IMR-90 (cell line): ENCODE results near the gene AOC2. TPM values are rescaled to one million over a fixed set of nuclear protein-coding genes. Genes with fewer than 3 reads are reported as not detected.
A peak's percentile ranks its signal among the peaks of the same experiment; 100 is the strongest.

Experiments
- ATAC-seq: fragments of 200-7000 bp; cut with Tn5 transposase; 2 replicates; pipeline ENCODE4 v1.9.1; 2020; ENCODE audit warnings: low read depth, mild to moderate bottlenecking, moderate library complexity
- BruUV-seq: library from RNA; stranded (reverse); fragments of 400-500 nt; replicated peaks from 2 replicates; lab custom pipeline; 2021; lab: Mats Ljungman, UMichigan
- CTCF ChIA-PET: fragments of 300-600 bp; formaldehyde crosslinking; extraction: SDS; loops from one replicate; lab custom pipeline; 2021; ENCODE audit warnings: antibody characterized with exemption; lab: Yijun Ruan, JAX
- POLR2A ChIA-PET: fragments of 300-600 bp; sonication (Branson Sonifier 250); formaldehyde crosslinking; loops from one replicate; lab custom pipeline; 2022; ENCODE audit warnings: antibody characterized with exemption; ENCODE audit not compliant: unreplicated experiment; lab: Charles Lee
- DNase-seq: peaks from one replicate; pipeline ENCODE4 v3.0.0; 2013
- H2AFZ ChIP-seq: replicated peaks from 2 replicates; pipeline ENCODE3; 2013; ENCODE audit warnings: low read length, mild to moderate bottlenecking; ENCODE audit not compliant: poor library complexity
- H2AK5ac ChIP-seq: 2 replicates; pipeline ENCODE4 v1.6.1; 2013; ENCODE audit warnings: low read depth, low read length, inconsistent platforms
- H2AK9ac ChIP-seq: replicated peaks from 2 replicates; pipeline ENCODE3; 2013; ENCODE audit warnings: mild to moderate bottlenecking, low read depth, low read length, moderate library complexity; ENCODE audit not compliant: poor library complexity
- H2BK120ac ChIP-seq: 2 replicates; pipeline ENCODE4 v1.6.1; 2013; ENCODE audit warnings: low read depth, low read length, inconsistent platforms
- H2BK15ac ChIP-seq: 3 replicates; pipeline ENCODE4 v1.6.1; 2013; ENCODE audit warnings: low read depth, low read length, inconsistent platforms
- H2BK20ac ChIP-seq: 2 replicates; pipeline ENCODE4 v1.6.1; 2013; ENCODE audit warnings: low read depth, mild to moderate bottlenecking, inconsistent platforms, low read length, moderate library complexity
- H2BK5ac ChIP-seq: 2 replicates; pipeline ENCODE4 v1.6.1; 2013; ENCODE audit warnings: mild to moderate bottlenecking, low read depth, low read length, inconsistent platforms; ENCODE audit not compliant: poor library complexity, severe bottlenecking
- H3K14ac ChIP-seq: replicated peaks from 2 replicates; pipeline ENCODE4 v1.6.1; 2013; ENCODE audit warnings: low read depth, low read length, inconsistent platforms
- H3K18ac ChIP-seq: 2 replicates; pipeline ENCODE4 v1.6.1; 2013; ENCODE audit warnings: low read depth, low read length, control low read depth
- H3K23ac ChIP-seq: 2 replicates; pipeline ENCODE4 v1.6.1; 2013; ENCODE audit warnings: low read depth, low read length, inconsistent platforms
- H3K27ac ChIP-seq: 2 replicates; pipeline ENCODE4 v1.5.1; 2013; ENCODE audit warnings: mild to moderate bottlenecking, control low read depth, low read length; ENCODE audit not compliant: insufficient read depth
- H3K27me3 ChIP-seq: 2 replicates; pipeline ENCODE4 v1.6.1; 2013; ENCODE audit warnings: low read length; ENCODE audit not compliant: control insufficient read depth, insufficient read depth
- H3K36me3 ChIP-seq: 2 replicates; pipeline ENCODE4 v1.6.1; 2013; ENCODE audit warnings: low read length, mixed read lengths; ENCODE audit not compliant: control insufficient read depth, insufficient read depth
- H3K4ac ChIP-seq: 2 replicates; pipeline ENCODE4 v1.6.1; 2013; ENCODE audit warnings: low read depth, low read length, inconsistent platforms
- H3K4me1 ChIP-seq: 2 replicates; pipeline ENCODE4 v1.6.1; 2013; ENCODE audit warnings: low read length, mixed read lengths; ENCODE audit not compliant: control insufficient read depth, insufficient read depth
- H3K4me2 ChIP-seq: 2 replicates; pipeline ENCODE4 v1.6.1; 2013; ENCODE audit warnings: low read depth, mild to moderate bottlenecking, control low read depth, low read length, moderate library complexity
- H3K4me3 ChIP-seq: 2 replicates; pipeline ENCODE4 v1.5.1; 2013; ENCODE audit warnings: low read depth, mild to moderate bottlenecking, control low read depth, low read length, moderate library complexity; ENCODE audit not compliant: insufficient read depth
- H3K56ac ChIP-seq: 2 replicates; pipeline ENCODE4 v1.6.1; 2013; ENCODE audit warnings: low read length, inconsistent platforms; ENCODE audit not compliant: insufficient read depth; ENCODE audit errors: extremely low read depth
- H3K79me1 ChIP-seq, 2 experiments: 2 replicates each; pipeline ENCODE4 v1.6.1; 2013; ENCODE audit warnings: low read length in 2 of 2, inconsistent platforms in 1 of 2, low read depth in 1 of 2
- H3K9ac ChIP-seq: 2 replicates; pipeline ENCODE4 v1.6.1; 2013; ENCODE audit warnings: low read depth, low read length, control low read depth
- H3K9me1 ChIP-seq: 2 replicates; pipeline ENCODE4 v1.6.1; 2013; ENCODE audit warnings: low read length, inconsistent platforms; ENCODE audit not compliant: insufficient read depth
- H3K9me3 ChIP-seq: 2 replicates; pipeline ENCODE4 v1.6.1; 2013; ENCODE audit warnings: low read length; ENCODE audit not compliant: control insufficient read depth, insufficient read depth
- H4K20me1 ChIP-seq: 2 replicates; pipeline ENCODE4 v1.6.1; 2013; ENCODE audit warnings: low read length, inconsistent platforms; ENCODE audit not compliant: insufficient read depth
- H4K5ac ChIP-seq: 2 replicates; pipeline ENCODE4 v1.6.1; 2013; ENCODE audit warnings: mild to moderate bottlenecking, low read depth, low read length, control low read depth
- H4K8ac ChIP-seq, 2 experiments: 2 replicates each; pipeline ENCODE4 v1.6.1; 2013; ENCODE audit warnings: low read depth in 2 of 2, low read length in 2 of 2, control low read depth in 1 of 2, inconsistent platforms in 1 of 2
- H4K91ac ChIP-seq: 2 replicates; pipeline ENCODE4 v1.6.1; 2013; ENCODE audit warnings: low read depth, low read length, inconsistent platforms; ENCODE audit not compliant: insufficient read depth
- FOS ChIP-seq: fragments of 150-350 bp; IDR thresholded peaks from 2 replicates; pipeline ENCODE4 v1.6.1; 2016; ENCODE audit warnings: low read depth, low read length
- MAZ ChIP-seq: IDR thresholded peaks from 2 replicates; pipeline ENCODE4 v1.6.1; 2012; ENCODE audit warnings: low read depth, mild to moderate bottlenecking, low read length, improper control_type of control experiment, moderate library complexity, borderline replicate concordance
- MXI1 ChIP-seq: IDR thresholded peaks from 2 replicates; pipeline ENCODE4 v1.6.1; 2012; ENCODE audit warnings: low read depth, mild to moderate bottlenecking, low read length, moderate library complexity, borderline replicate concordance
- WGBS, 2 experiments: methylation state at CpG; one replicate each; pipeline versions ENCODE4 v1.1.5 to v1.1.7; 2013; ENCODE audit warnings: missing lambda C conversion rate in 2 of 2; ENCODE audit not compliant: insufficient read length in 1 of 2; ENCODE audit errors: extremely low coverage in 2 of 2; 5-methylcytosine and 5-hydroxymethylcytosine counted together
- dilution Hi-C: fragments of 300-500 bp; cut with HindIII; formaldehyde crosslinking; loops from one replicate; pipeline ENCODE4 v1.14.3; 2018; ENCODE audit warnings: low sequenced_read_pairs; ENCODE audit not compliant: unreplicated experiment
- in situ Hi-C: fragments of 300-500 bp; cut with MboI; formaldehyde crosslinking; loops from 3 replicates; pipeline ENCODE4 v1.14.3; 2019; ENCODE audit warnings: low sequenced_read_pairs, inconsistent platforms, mixed read lengths
- intact Hi-C: fragments of 100-400 bp; cut with micrococcal nuclease; formaldehyde crosslinking; loops from 2 replicates; pipeline ENCODE4 v1.10.0; 2022
- polyA plus RNA-seq, 3 experiments: library from polyadenylated mRNA; depleted of rRNA; stranded (reverse); fragments of >200 nt; gene quantifications; 2 replicates each; pipeline ENCODE4 v1.2.3, GENCODE V29; 2012; ENCODE audit warnings: low replicate concordance in 1 of 3
- total RNA-seq: library from RNA; depleted of rRNA; stranded (reverse); fragments of >200 nt; gene quantifications from 2 replicates; pipeline ENCODE4 v1.2.3, GENCODE V29; 2012
- TF ChIP-seq, protein P1 (sequence below): fragments of 150-350 bp; IDR thresholded peaks from 2 replicates; pipeline ENCODE4 v1.6.1; 2017; ENCODE audit warnings: mild to moderate bottlenecking, antibody characterized with exemption, low read length, low read depth
- TF ChIP-seq, protein P2 (sequence below): fragments of 150-350 bp; IDR thresholded peaks from 2 replicates; pipeline ENCODE4 v1.6.1; 2016; ENCODE audit warnings: low read depth, mild to moderate bottlenecking, low read length, moderate library complexity, borderline replicate concordance

Gene AOC2
- total and polyA plus RNA-seq, 2 of the 4 experiments (the other 2 are of a cell fraction) = 0.36 to 0.41 TPM

DNA sequence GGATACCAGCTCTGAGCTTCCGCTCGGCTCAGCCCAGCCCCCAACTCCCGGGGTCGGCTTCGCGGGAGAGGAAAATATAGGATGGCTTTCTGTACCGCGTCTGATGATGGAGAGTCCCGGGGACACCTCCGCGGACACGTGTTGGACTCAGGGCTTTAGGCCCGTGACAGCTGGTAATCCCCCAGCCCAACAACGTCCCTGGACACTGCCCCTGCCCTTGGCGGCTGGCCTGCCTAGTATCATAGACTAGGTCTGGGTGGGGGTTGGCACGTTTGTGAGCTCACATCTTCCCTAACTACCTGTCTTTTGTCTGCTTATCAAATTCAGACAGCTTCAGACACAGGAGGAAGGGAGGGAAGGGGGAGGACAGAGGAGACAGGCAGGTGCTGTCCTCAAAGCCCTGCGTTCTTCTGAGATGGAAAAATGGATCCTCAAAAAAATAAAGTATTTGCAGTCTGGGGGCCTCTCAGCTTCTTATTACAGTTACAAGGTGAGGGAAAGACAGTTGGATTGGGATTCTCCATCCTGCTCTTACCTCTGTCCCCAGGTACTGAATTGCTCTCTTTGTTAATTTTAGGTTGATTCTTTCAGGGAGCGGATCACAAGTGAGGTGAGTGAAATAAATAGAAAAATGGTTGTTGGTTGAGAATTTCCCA is 10.5 kb upstream of the AOC2 start:
- no TSS peak for BruUV-seq
- dilution Hi-C loops = no loop called here
- CTCF ChIA-PET = interaction anchor here (1.3 kb wide), 1 partner anchor 10 kb away, joined by 3 read pairs; the partner anchor contains the start of gene BECN1
- Histone ChIP-seq H3K27ac (peak overlapping the region; percentile 81), H3K36me3 (peaks cover 24% of the 10 kb centered on the region), H3K4ac (peak overlapping the region; percentile 81), H2BK5ac (peak overlapping the region; percentile 51), H3K79me1 (peaks cover 38 to 59% of the 10 kb centered on the region in 2 experiments), H3K56ac (peak overlapping the region; percentile 59), H3K9ac (peak overlapping the region; percentile 83), H2BK15ac (no peak overlapping the region), H3K9me3 (no peaks in the 10 kb centered on the region), H2BK20ac (no peak overlapping the region), H3K4me1 (0 out of 2 replicates have a peak, but pooled peaks cover 3% of the 10 kb centered on the region), H4K8ac (peak overlapping the region; percentile 84 to 100), H4K20me1 (peaks cover 4% of the 10 kb centered on the region; the same call in 1 of the 2 replicates), H2AFZ (peak overlapping the region; percentile 96), H2AK9ac (peak overlapping the region; percentile 84), H3K27me3 (no peaks in the 10 kb centered on the region), H4K91ac (peak overlapping the region; percentile 62), H2BK120ac (no peak overlapping the region), H4K5ac (peak overlapping the region; percentile 53), H3K14ac (peak overlapping the region; percentile 77), H3K18ac (no peak overlapping the region), H3K4me3 (peak overlapping the region; percentile 83), H3K9me1 (no peaks in the 10 kb centered on the region), H2AK5ac (peak overlapping the region; percentile 59), H3K23ac (peak overlapping the region; percentile 54), H3K4me2 (peak overlapping the region; percentile 100)
- POLR2A ChIA-PET = interaction anchor here (1.0 kb wide), 1 partner anchor 10 kb away, joined by 4 read pairs; the partner anchor contains the start of gene BECN1
- ATAC-seq (no peak; the same call in none of the 2 replicates), DNase-seq (no peak)
- TF ChIP-seq, protein P1, sequence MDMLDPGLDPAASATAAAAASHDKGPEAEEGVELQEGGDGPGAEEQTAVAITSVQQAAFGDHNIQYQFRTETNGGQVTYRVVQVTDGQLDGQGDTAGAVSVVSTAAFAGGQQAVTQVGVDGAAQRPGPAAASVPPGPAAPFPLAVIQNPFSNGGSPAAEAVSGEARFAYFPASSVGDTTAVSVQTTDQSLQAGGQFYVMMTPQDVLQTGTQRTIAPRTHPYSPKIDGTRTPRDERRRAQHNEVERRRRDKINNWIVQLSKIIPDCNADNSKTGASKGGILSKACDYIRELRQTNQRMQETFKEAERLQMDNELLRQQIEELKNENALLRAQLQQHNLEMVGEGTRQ = peak; percentile 2; the same call in 1 of the 2 replicates
- TF ChIP-seq FOS = no peak
- peak; percentile 35; the same call in 1 of the 2 replicates for TF ChIP-seq MXI1
- TF ChIP-seq, protein P2, sequence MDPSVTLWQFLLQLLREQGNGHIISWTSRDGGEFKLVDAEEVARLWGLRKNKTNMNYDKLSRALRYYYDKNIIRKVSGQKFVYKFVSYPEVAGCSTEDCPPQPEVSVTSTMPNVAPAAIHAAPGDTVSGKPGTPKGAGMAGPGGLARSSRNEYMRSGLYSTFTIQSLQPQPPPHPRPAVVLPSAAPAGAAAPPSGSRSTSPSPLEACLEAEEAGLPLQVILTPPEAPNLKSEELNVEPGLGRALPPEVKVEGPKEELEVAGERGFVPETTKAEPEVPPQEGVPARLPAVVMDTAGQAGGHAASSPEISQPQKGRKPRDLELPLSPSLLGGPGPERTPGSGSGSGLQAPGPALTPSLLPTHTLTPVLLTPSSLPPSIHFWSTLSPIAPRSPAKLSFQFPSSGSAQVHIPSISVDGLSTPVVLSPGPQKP = no peak
- no peak for TF ChIP-seq MAZ
- WGBS, 2 experiments = no CpG with 5 or more reads among the region's 18 CpGs
- in situ Hi-C loops = no loop called here
- intact Hi-C loops = no loop called here
